ENCODE data around the gene PRG2. TPM values are rescaled to one million over a fixed set of nuclear protein-coding genes. Genes with fewer than 3 reads are reported as not detected.

PRG2 gene
- total and polyA plus RNA-seq, 9 of the 15 experiments (the other 6 are each of a cell fraction or from before 2014, with no cell fraction given): 1.8 to 78.0 (median 26.6) TPM

DNA sequence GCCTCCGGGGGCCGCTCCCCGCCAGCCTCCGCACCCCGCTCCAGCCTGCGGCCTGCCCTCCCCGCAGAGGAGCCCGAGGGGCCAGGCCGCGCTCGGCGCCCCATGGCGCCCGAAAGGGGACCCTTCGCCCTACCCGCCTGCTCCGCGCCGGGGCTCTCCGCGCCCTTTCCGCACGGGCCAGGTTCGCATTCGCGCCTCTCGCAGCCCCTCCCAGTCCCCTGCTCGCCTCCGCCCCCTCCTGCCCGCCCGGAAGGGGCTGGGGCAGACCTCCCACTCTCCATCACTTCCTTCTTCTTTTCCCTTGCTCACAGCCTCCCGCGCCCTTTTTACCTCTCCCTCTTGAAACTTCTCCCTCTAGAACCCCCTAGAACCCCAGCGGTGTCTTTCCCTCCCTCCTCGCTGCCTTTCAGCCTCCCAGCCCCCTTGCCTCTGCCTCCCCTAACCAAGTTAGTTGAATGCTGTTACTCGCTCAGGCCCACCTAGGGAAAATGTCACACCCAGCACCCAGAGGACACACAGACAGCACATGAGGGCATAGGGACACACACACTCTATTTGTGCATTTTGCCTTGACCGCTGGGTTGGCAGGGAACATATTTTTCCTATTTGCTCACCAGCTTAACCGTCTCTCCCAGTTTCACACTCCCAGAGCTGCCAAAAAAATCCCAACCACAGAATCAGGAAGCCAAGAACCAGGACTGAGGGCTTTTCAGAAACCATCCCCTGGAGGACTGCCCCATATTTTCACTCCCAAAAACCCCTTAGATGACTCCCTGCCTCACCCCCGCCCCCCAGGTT, 36.7 kb upstream of the PRG2 start, which contains the start of gene SLC43A3 (continued):
- TF ChIP-seq, protein P1, sequence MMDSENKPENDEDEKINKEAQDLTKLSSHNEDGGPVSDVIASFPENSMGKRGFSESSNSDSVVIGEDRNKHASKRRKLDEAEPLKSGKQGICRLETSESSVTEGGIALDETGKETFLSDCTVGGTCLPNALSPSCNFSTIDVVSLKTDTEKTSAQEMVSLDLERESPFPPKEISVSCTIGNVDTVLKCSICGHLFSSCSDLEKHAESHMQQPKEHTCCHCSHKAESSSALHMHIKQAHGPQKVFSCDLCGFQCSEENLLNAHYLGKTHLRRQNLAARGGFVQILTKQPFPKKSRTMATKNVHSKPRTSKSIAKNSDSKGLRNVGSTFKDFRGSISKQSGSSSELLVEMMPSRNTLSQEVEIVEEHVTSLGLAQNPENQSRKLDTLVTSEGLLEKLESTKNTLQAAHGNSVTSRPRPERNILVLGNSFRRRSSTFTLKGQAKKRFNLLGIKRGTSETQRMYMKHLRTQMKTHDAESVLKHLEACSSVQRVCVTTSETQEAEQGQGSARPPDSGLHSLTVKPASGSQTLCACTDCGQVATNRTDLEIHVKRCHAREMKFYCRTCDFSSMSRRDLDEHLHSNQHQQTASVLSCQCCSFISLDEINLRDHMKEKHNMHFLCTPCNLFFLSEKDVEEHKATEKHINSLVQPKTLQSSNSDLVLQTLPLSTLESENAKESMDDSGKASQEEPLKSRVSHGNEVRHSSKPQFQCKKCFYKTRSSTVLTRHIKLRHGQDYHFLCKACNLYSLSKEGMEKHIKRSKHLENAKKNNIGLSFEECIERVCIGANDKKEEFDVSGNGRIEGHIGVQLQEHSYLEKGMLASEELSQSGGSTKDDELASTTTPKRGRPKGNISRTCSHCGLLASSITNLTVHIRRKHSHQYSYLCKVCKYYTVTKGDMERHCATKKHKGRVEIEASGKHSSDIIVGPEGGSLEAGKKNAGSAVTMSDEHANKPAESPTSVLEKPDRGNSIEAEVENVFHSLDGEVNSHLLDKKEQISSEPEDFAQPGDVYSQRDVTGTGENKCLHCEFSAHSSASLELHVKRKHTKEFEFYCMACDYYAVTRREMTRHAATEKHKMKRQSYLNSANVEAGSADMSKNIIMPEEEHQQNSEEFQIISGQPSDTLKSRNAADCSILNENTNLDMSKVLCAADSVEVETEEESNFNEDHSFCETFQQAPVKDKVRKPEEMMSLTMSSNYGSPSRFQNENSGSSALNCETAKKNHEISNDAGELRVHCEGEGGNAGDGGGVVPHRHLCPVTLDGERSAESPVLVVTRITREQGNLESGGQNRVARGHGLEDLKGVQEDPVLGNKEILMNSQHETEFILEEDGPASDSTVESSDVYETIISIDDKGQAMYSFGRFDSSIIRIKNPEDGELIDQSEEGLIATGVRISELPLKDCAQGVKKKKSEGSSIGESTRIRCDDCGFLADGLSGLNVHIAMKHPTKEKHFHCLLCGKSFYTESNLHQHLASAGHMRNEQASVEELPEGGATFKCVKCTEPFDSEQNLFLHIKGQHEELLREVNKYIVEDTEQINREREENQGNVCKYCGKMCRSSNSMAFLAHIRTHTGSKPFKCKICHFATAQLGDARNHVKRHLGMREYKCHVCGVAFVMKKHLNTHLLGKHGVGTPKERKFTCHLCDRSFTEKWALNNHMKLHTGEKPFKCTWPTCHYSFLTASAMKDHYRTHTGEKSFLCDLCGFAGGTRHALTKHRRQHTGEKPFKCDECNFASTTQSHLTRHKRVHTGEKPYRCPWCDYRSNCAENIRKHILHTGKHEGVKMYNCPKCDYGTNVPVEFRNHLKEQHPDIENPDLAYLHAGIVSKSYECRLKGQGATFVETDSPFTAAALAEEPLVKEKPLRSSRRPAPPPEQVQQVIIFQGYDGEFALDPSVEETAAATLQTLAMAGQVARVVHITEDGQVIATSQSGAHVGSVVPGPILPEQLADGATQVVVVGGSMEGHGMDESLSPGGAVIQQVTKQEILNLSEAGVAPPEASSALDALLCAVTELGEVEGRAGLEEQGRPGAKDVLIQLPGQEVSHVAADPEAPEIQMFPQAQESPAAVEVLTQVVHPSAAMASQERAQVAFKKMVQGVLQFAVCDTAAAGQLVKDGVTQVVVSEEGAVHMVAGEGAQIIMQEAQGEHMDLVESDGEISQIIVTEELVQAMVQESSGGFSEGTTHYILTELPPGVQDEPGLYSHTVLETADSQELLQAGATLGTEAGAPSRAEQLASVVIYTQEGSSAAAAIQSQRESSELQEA (IDR thresholded peaks at IDR 0.05; ENCODE audit: low read depth): peak; percentile 45; the same call in 1 of the 2 replicates
- TF ChIP-seq, protein P2, sequence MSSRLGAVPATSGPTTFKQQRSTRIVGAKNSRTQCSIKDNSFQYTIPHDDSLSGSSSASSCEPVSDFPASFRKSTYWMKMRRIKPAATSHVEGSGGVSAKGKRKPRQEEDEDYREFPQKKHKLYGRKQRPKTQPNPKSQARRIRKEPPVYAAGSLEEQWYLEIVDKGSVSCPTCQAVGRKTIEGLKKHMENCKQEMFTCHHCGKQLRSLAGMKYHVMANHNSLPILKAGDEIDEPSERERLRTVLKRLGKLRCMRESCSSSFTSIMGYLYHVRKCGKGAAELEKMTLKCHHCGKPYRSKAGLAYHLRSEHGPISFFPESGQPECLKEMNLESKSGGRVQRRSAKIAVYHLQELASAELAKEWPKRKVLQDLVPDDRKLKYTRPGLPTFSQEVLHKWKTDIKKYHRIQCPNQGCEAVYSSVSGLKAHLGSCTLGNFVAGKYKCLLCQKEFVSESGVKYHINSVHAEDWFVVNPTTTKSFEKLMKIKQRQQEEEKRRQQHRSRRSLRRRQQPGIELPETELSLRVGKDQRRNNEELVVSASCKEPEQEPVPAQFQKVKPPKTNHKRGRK (tag; IDR thresholded peaks at IDR 0.05): no peak
- TF ChIP-seq SNIP1 (IDR thresholded peaks at IDR 0.05; ENCODE audit: low read depth): no peak
- no peak for TF ChIP-seq EWSR1 (IDR thresholded peaks at IDR 0.05; ENCODE audit: borderline replicate concordance, low read depth, partially characterized antibody)
- TF ChIP-seq SMAD3 (CRISPR knock-in tag; conservative IDR thresholded peaks at IDR 0.05): no peak
- TF ChIP-seq, protein P3, sequence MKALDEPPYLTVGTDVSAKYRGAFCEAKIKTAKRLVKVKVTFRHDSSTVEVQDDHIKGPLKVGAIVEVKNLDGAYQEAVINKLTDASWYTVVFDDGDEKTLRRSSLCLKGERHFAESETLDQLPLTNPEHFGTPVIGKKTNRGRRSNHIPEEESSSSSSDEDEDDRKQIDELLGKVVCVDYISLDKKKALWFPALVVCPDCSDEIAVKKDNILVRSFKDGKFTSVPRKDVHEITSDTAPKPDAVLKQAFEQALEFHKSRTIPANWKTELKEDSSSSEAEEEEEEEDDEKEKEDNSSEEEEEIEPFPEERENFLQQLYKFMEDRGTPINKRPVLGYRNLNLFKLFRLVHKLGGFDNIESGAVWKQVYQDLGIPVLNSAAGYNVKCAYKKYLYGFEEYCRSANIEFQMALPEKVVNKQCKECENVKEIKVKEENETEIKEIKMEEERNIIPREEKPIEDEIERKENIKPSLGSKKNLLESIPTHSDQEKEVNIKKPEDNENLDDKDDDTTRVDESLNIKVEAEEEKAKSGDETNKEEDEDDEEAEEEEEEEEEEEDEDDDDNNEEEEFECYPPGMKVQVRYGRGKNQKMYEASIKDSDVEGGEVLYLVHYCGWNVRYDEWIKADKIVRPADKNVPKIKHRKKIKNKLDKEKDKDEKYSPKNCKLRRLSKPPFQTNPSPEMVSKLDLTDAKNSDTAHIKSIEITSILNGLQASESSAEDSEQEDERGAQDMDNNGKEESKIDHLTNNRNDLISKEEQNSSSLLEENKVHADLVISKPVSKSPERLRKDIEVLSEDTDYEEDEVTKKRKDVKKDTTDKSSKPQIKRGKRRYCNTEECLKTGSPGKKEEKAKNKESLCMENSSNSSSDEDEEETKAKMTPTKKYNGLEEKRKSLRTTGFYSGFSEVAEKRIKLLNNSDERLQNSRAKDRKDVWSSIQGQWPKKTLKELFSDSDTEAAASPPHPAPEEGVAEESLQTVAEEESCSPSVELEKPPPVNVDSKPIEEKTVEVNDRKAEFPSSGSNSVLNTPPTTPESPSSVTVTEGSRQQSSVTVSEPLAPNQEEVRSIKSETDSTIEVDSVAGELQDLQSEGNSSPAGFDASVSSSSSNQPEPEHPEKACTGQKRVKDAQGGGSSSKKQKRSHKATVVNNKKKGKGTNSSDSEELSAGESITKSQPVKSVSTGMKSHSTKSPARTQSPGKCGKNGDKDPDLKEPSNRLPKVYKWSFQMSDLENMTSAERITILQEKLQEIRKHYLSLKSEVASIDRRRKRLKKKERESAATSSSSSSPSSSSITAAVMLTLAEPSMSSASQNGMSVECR (CRISPR knock-in tag; IDR thresholded peaks at IDR 0.05): no peak
- TF ChIP-seq, protein P4, sequence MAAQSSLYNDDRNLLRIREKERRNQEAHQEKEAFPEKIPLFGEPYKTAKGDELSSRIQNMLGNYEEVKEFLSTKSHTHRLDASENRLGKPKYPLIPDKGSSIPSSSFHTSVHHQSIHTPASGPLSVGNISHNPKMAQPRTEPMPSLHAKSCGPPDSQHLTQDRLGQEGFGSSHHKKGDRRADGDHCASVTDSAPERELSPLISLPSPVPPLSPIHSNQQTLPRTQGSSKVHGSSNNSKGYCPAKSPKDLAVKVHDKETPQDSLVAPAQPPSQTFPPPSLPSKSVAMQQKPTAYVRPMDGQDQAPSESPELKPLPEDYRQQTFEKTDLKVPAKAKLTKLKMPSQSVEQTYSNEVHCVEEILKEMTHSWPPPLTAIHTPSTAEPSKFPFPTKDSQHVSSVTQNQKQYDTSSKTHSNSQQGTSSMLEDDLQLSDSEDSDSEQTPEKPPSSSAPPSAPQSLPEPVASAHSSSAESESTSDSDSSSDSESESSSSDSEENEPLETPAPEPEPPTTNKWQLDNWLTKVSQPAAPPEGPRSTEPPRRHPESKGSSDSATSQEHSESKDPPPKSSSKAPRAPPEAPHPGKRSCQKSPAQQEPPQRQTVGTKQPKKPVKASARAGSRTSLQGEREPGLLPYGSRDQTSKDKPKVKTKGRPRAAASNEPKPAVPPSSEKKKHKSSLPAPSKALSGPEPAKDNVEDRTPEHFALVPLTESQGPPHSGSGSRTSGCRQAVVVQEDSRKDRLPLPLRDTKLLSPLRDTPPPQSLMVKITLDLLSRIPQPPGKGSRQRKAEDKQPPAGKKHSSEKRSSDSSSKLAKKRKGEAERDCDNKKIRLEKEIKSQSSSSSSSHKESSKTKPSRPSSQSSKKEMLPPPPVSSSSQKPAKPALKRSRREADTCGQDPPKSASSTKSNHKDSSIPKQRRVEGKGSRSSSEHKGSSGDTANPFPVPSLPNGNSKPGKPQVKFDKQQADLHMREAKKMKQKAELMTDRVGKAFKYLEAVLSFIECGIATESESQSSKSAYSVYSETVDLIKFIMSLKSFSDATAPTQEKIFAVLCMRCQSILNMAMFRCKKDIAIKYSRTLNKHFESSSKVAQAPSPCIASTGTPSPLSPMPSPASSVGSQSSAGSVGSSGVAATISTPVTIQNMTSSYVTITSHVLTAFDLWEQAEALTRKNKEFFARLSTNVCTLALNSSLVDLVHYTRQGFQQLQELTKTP (IDR thresholded peaks at IDR 0.05; ENCODE audit: low read depth in 1 of 2, partially characterized antibody in 2 of 2): peak in 1 of 2 experiments; percentile 82

Data from K562 (cell line).